Loucy (cell line): ENCODE measurements around the gene B3GAT1.

Experiments
- H2AFZ ChIP-seq: fragments of 200-600 bp; sonication (generic); 2 replicates; pipeline ENCODE4 v1.6.0; 2016; ENCODE audit warnings: antibody characterized with exemption, mild to moderate bottlenecking, low read length, moderate library complexity
- H3F3A ChIP-seq: fragments of 200-600 bp; 2 replicates; pipeline ENCODE4 v1.6.0; 2016; ENCODE audit warnings: antibody characterized with exemption, low read depth, mild to moderate bottlenecking
- H3K27me3 ChIP-seq: fragments of 200-600 bp; sonication (generic); 2 replicates; pipeline ENCODE4 v1.6.1; 2014; ENCODE audit warnings: low read length, mild to moderate bottlenecking; ENCODE audit not compliant: insufficient read depth, poor library complexity, severe bottlenecking
- H3K36me3 ChIP-seq: fragments of 200-600 bp; sonication (generic); 2 replicates; pipeline ENCODE4 v1.6.1; 2016; ENCODE audit warnings: low read length; ENCODE audit not compliant: insufficient read depth
- H3K4me1 ChIP-seq: fragments of 200-600 bp; sonication (generic); 2 replicates; pipeline ENCODE4 v1.5.1; 2014; ENCODE audit warnings: low read length, mild to moderate bottlenecking; ENCODE audit not compliant: insufficient read depth, poor library complexity, severe bottlenecking
- H3K4me2 ChIP-seq: fragments of 200-600 bp; sonication (generic); 2 replicates; pipeline ENCODE4 v1.6.0; 2014; ENCODE audit warnings: antibody characterized with exemption, low read length, low read depth, mild to moderate bottlenecking; ENCODE audit not compliant: poor library complexity, severe bottlenecking
- H3K4me3 ChIP-seq: fragments of 200-600 bp; sonication (generic); 2 replicates; pipeline ENCODE4 v1.5.1; 2014; ENCODE audit warnings: low read length, mild to moderate bottlenecking, mixed read lengths; ENCODE audit not compliant: poor library complexity, severe bottlenecking
- H3K79me2 ChIP-seq: fragments of 200-600 bp; sonication (generic); 2 replicates; pipeline ENCODE4 v1.6.1; 2014; ENCODE audit warnings: low read length; ENCODE audit not compliant: insufficient read depth
- H3K9ac ChIP-seq: fragments of 200-600 bp; sonication (generic); 2 replicates; pipeline ENCODE4 v1.6.0; 2014; ENCODE audit warnings: mild to moderate bottlenecking, low read depth, low read length, moderate library complexity; ENCODE audit not compliant: poor library complexity, severe bottlenecking
- H3K9me2 ChIP-seq: fragments of 200-600 bp; sonication (generic); replicated peaks from 2 replicates; pipeline ENCODE4 v1.6.1; 2016; ENCODE audit warnings: low read depth, low read length, mixed read lengths
- H3K9me3 ChIP-seq: fragments of 200-600 bp; sonication (generic); 2 replicates; pipeline ENCODE4 v1.6.1; 2014; ENCODE audit warnings: mild to moderate bottlenecking, antibody characterized with exemption, low read length, low read depth; ENCODE audit not compliant: insufficient read depth
- H4K20me1 ChIP-seq: fragments of 200-600 bp; sonication (generic); 2 replicates; pipeline ENCODE4 v1.6.0; 2014; ENCODE audit warnings: antibody characterized with exemption, low read length, mild to moderate bottlenecking; ENCODE audit not compliant: insufficient read depth, poor library complexity, severe bottlenecking
- EZH2phosphoT487 ChIP-seq: fragments of 200-600 bp; IDR thresholded peaks from 2 replicates; pipeline ENCODE4 v1.6.1; 2018; ENCODE audit warnings: antibody characterized with exemption, mild to moderate bottlenecking, moderate library complexity, borderline replicate concordance
- TF ChIP-seq, protein P1 (sequence below): fragments of 200-600 bp; sonication (generic); conservative IDR thresholded peaks from 2 replicates; pipeline ENCODE4 v1.5.1; 2014; ENCODE audit warnings: mild to moderate bottlenecking, antibody characterized with exemption, low read length

Gene B3GAT1

DNA sequence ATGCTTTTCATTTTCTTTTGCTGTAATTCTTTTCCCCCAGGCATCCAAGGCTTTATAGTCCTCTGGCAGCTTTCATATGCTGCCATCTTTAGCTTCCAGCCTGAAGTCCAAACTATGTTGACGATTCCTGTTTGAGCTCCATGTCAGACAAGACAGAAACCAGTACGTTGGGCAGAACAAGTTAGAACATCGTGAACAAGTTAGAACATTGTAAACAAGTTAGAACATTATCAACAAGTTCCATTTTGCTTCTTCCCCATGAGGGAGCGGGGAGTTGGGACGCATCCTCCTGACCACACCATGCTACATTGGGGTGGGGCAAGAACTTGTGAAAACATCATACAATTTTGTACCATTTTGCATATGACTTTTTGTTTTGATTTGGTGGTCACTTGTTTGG lies 56.4 kb downstream of the B3GAT1 start:
- H3K4me2 ChIP-seq = no peak overlapping the region
- H3K27me3 ChIP-seq = no peaks in the 10 kb centered on the region
- no peaks in the 10 kb centered on the region for H3K36me3 ChIP-seq
- TF ChIP-seq EZH2phosphoT487 = no peak
- TF ChIP-seq, protein P1, sequence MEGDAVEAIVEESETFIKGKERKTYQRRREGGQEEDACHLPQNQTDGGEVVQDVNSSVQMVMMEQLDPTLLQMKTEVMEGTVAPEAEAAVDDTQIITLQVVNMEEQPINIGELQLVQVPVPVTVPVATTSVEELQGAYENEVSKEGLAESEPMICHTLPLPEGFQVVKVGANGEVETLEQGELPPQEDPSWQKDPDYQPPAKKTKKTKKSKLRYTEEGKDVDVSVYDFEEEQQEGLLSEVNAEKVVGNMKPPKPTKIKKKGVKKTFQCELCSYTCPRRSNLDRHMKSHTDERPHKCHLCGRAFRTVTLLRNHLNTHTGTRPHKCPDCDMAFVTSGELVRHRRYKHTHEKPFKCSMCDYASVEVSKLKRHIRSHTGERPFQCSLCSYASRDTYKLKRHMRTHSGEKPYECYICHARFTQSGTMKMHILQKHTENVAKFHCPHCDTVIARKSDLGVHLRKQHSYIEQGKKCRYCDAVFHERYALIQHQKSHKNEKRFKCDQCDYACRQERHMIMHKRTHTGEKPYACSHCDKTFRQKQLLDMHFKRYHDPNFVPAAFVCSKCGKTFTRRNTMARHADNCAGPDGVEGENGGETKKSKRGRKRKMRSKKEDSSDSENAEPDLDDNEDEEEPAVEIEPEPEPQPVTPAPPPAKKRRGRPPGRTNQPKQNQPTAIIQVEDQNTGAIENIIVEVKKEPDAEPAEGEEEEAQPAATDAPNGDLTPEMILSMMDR = no peak
- H3K4me3 ChIP-seq = no peak overlapping the region
- peaks cover 15% of the 10 kb centered on the region for H3K4me1 ChIP-seq
- H3F3A ChIP-seq = no peaks in the 10 kb centered on the region
- no peak overlapping the region for H3K9ac ChIP-seq
- no peaks in the 10 kb centered on the region; the same call in 1 of the 2 replicates for H3K9me3 ChIP-seq
- H4K20me1 ChIP-seq = no peaks in the 10 kb centered on the region
- H3K79me2 ChIP-seq = no peaks in the 10 kb centered on the region
- H3K9me2 ChIP-seq = no peaks in the 10 kb centered on the region
- no peak overlapping the region for H2AFZ ChIP-seq

DNA sequence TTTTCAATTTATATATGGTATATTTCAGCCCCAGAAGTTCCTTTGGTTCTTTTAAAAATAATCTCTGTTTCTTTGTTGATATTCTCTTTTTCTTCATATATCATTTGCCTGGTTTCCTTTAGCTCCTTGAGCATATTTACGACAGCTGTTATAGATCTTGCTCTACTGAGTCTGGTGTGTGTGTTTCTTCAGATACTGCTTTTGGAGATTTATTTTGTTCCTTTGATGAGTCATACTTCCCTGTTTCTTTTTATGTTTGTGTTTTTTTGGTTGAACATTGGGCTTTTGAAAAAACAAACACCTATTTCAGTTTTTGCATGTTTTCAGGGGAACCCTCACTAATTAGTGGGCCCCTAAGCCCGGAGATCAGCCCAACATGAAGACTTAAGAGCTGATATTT lies 56.9 kb downstream of the B3GAT1 start:
- no peaks in the 10 kb centered on the region for H3K79me2 ChIP-seq
- H3K9me3 ChIP-seq = no peaks in the 10 kb centered on the region; the same call in 1 of the 2 replicates
- H4K20me1 ChIP-seq = no peaks in the 10 kb centered on the region
- H3F3A ChIP-seq = no peaks in the 10 kb centered on the region
- H2AFZ ChIP-seq = no peak overlapping the region
- no peaks in the 10 kb centered on the region for H3K9me2 ChIP-seq
- TF ChIP-seq, protein P1 = no peak
- no peak for TF ChIP-seq EZH2phosphoT487
- H3K4me2 ChIP-seq = no peak overlapping the region
- H3K9ac ChIP-seq = no peak overlapping the region
- H3K27me3 ChIP-seq = no peaks in the 10 kb centered on the region
- peaks cover 15% of the 10 kb centered on the region for H3K4me1 ChIP-seq
- no peak overlapping the region for H3K4me3 ChIP-seq
- no peaks in the 10 kb centered on the region for H3K36me3 ChIP-seq

DNA sequence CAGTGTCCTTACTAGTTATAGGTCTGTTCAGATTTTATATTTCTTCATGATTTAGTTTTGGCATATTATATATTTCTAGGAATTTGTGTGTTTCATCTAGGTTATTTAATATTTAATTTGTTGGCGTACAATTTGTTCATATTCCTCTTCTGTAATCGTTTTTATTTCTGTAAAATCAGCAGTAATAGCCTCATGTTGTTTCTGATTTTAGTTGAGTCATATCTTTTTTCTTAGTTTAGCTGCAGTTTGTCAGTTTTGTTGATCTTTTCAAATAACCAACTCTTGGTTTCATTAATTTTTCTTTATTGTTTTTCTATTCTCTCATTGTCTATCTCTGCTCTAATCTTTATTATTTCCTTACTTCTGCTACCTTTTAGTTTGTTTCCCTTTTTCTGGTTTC lies 59.9 kb downstream of the B3GAT1 start:
- no peaks in the 10 kb centered on the region for H3K4me1 ChIP-seq
- no peaks in the 10 kb centered on the region for H3K27me3 ChIP-seq
- H3K79me2 ChIP-seq = no peaks in the 10 kb centered on the region
- no peak overlapping the region for H3K4me2 ChIP-seq
- no peaks in the 10 kb centered on the region; the same call in 1 of the 2 replicates for H3K9me3 ChIP-seq
- H3K9me2 ChIP-seq = no peaks in the 10 kb centered on the region
- no peaks in the 10 kb centered on the region for H4K20me1 ChIP-seq
- H3K9ac ChIP-seq = no peak overlapping the region
- H2AFZ ChIP-seq = no peak overlapping the region
- TF ChIP-seq, protein P1 = no peak
- no peak for TF ChIP-seq EZH2phosphoT487
- H3F3A ChIP-seq = no peaks in the 10 kb centered on the region
- no peak overlapping the region for H3K4me3 ChIP-seq
- H3K36me3 ChIP-seq = no peaks in the 10 kb centered on the region
